Endothelial cell of umbilical vein (primary cell): Measurements from ENCODE around the gene PALD1. TPM values are rescaled to one million over a fixed set of nuclear protein-coding genes. Genes with fewer than 3 reads are reported as not detected.

ENCODE experiments used
- BruUV-seq: library from RNA; stranded (reverse); fragments of 400-500 nt; replicated peaks from 2 replicates; lab custom pipeline; 2021; lab: Mats Ljungman, UMichigan
- CTCF ChIA-PET: fragments of 300-600, 350-600 bp; sonication (Branson Sonifier 250); formaldehyde crosslinking; loops from one replicate; lab custom pipeline; 2021; ENCODE audit warnings: antibody characterized with exemption, inconsistent platforms; lab: Charles Lee
- POLR2A ChIA-PET: fragments of 300-600, 350-600 bp; sonication (Branson Sonifier 250); formaldehyde crosslinking; loops from one replicate; lab custom pipeline; 2021; ENCODE audit warnings: antibody characterized with exemption, inconsistent platforms; lab: Charles Lee
- DNase-seq: peaks from one replicate; pipeline ENCODE4 v3.0.0-alpha.2; 2011; ENCODE audit warnings: low read depth, low spot score
- FAIRE-seq: peaks from 2 replicates; lab custom pipeline; 2011; peaks lifted over from hg19 to GRCh38; lab: Jason Lieb, UNC
- H2AFZ ChIP-seq: 2 replicates; pipeline ENCODE4 v1.6.0; 2012; ENCODE audit warnings: low read depth, low read length, control low read depth, inconsistent platforms
- H3K27ac ChIP-seq: 2 replicates; pipeline ENCODE4 v1.5.1; 2011; ENCODE audit warnings: low read depth, mild to moderate bottlenecking, control low read depth, low read length, moderate library complexity; ENCODE audit not compliant: insufficient read depth
- H3K27me3 ChIP-seq, 2 experiments: 2 replicates each; pipeline versions ENCODE4 v1.6.0 to v1.6.1; 2011; ENCODE audit warnings: low read length in 2 of 2, mixed read lengths in 1 of 2; ENCODE audit not compliant: control insufficient read depth in 2 of 2, insufficient read depth in 2 of 2
- H3K36me3 ChIP-seq, 2 experiments: 2 replicates in 1 of 2; 3 replicates in 1 of 2; pipeline ENCODE4 v1.5.1; 2011; ENCODE audit warnings: low read length in 2 of 2, mild to moderate bottlenecking in 1 of 2, moderate library complexity in 1 of 2; ENCODE audit not compliant: control insufficient read depth in 2 of 2, insufficient read depth in 2 of 2; ENCODE audit errors: extremely low read depth in 1 of 2
- H3K4me1 ChIP-seq: 3 replicates; pipeline ENCODE4 v1.5.1; 2011; ENCODE audit warnings: mild to moderate bottlenecking, low read length; ENCODE audit not compliant: control insufficient read depth, insufficient read depth; ENCODE audit errors: extremely low read depth
- H3K4me2 ChIP-seq: 2 replicates; pipeline ENCODE4 v1.6.1; 2011; ENCODE audit warnings: low read length, control low read depth, mixed read lengths; ENCODE audit not compliant: insufficient read depth
- H3K4me3 ChIP-seq, 3 experiments: fragments of 200-600 bp in 1 of 3; sonication (generic), shearing (Covaris generic) in 1 of 3; replicated peaks in 1 of 3; 2 replicates each; pipeline ENCODE4 v1.5.1; 2011 to 2016; ENCODE audit warnings: control low read depth in 3 of 3, low read length in 3 of 3, mild to moderate bottlenecking in 2 of 3, inconsistent platforms in 1 of 3, low read depth in 1 of 3, moderate library complexity in 1 of 3; ENCODE audit not compliant: insufficient read depth in 1 of 3
- H3K79me2 ChIP-seq: 2 replicates; pipeline ENCODE4 v1.6.0; 2012; ENCODE audit warnings: low read length, inconsistent platforms; ENCODE audit not compliant: control insufficient read depth, insufficient read depth
- H3K9ac ChIP-seq: replicated peaks from 2 replicates; pipeline ENCODE3; 2011; ENCODE audit warnings: low read length, control low read depth; ENCODE audit not compliant: insufficient read depth; ENCODE audit errors: extremely low read depth
- H3K9me1 ChIP-seq: replicated peaks from 3 replicates; pipeline ENCODE4 v1.6.0; 2011; ENCODE audit warnings: mild to moderate bottlenecking, low read length; ENCODE audit not compliant: control insufficient read depth, insufficient read depth; ENCODE audit errors: extremely low read depth
- H3K9me3 ChIP-seq: replicated peaks from 2 replicates; pipeline ENCODE4 v1.5.1; 2012; ENCODE audit warnings: low read length, inconsistent platforms; ENCODE audit not compliant: control insufficient read depth, insufficient read depth
- H4K20me1 ChIP-seq: replicated peaks from 2 replicates; pipeline ENCODE3; 2011; ENCODE audit warnings: mild to moderate bottlenecking, low read length; ENCODE audit not compliant: control insufficient read depth, insufficient read depth; ENCODE audit errors: extremely low read depth
- CTCF ChIP-seq, 2 donors: IDR thresholded peaks; 1 replicate in 1 of 2; 2 replicates in 1 of 2; pipeline ENCODE4 v1.5.1; 2011; ENCODE audit warnings: low read length in 2 of 2, mild to moderate bottlenecking in 2 of 2, moderate library complexity in 2 of 2, control low read depth in 1 of 2, inconsistent platforms in 1 of 2, low read depth in 1 of 2; ENCODE audit not compliant: insufficient read depth in 1 of 2; ENCODE audit errors: extremely low read depth in 1 of 2
- EZH2 ChIP-seq: IDR thresholded peaks from 2 replicates; pipeline ENCODE4 v1.6.1; 2012; ENCODE audit warnings: borderline replicate concordance, low read depth, mild to moderate bottlenecking, moderate library complexity, low read length, inconsistent platforms; ENCODE audit not compliant: severe bottlenecking
- FOS ChIP-seq: IDR thresholded peaks from 2 replicates; pipeline ENCODE4 v1.6.1; 2011; ENCODE audit warnings: mild to moderate bottlenecking, low read length, moderate library complexity, borderline replicate concordance; ENCODE audit not compliant: insufficient read depth
- GATA2 ChIP-seq: IDR thresholded peaks from 2 replicates; pipeline ENCODE4 v1.7.0; 2011; ENCODE audit warnings: low read depth, mild to moderate bottlenecking, moderate library complexity, mixed read lengths, low read length; ENCODE audit not compliant: insufficient read length, insufficient read depth
- JUN ChIP-seq: IDR thresholded peaks from 2 replicates; pipeline ENCODE4 v1.6.1; 2011; ENCODE audit warnings: borderline replicate concordance, low read depth; ENCODE audit not compliant: insufficient read length, insufficient read depth
- MAX ChIP-seq: IDR thresholded peaks from 2 replicates; pipeline ENCODE4 v1.6.1; 2011; ENCODE audit not compliant: insufficient read depth, insufficient read length
- MYC ChIP-seq: IDR thresholded peaks from one replicate; pipeline ENCODE4 v1.6.1; 2011; ENCODE audit warnings: mild to moderate bottlenecking, low read depth, low read length
- POLR2A ChIP-seq: IDR thresholded peaks from 2 replicates; pipeline ENCODE4 v1.6.1; 2012; ENCODE audit warnings: low read depth, mild to moderate bottlenecking, control low read depth, low read length
- POLR2AphosphoS5 ChIP-seq: IDR thresholded peaks from 2 replicates; pipeline ENCODE4 v1.6.1; 2012; ENCODE audit warnings: low read depth, mild to moderate bottlenecking, control low read depth, low read length, moderate library complexity; ENCODE audit not compliant: insufficient read depth
- dilution Hi-C: fragments of 300-500 bp; cut with MboI; formaldehyde crosslinking; loops from one replicate; pipeline ENCODE4 v1.15.0; 2019; ENCODE audit warnings: low sequenced_read_pairs; ENCODE audit not compliant: extremely low pct_ligation_motif_present
- intact Hi-C: fragments of 100-400 bp; cut with micrococcal nuclease; formaldehyde crosslinking; loops from one replicate; pipeline ENCODE4 v1.10.0; 2022
- polyA plus RNA-seq, 4 experiments: library from polyadenylated mRNA; depleted of rRNA in 3 of 4; stranded (reverse) in 3 of 4; unstranded in 1 of 4; fragments of >200 nt; gene quantifications; 2 replicates each; pipeline versions ENCODE4 v1.2.1 to v1.2.3, GENCODE V29; 2011 to 2012; ENCODE audit warnings: missing spikeins in 1 of 4
- total RNA-seq: library from RNA; stranded (reverse); gene quantifications from 2 replicates; pipeline ENCODE4 v1.2.3, GENCODE V29; 2021

PALD1 gene
- total and polyA plus RNA-seq, 2 donors (not counting 3 experiments of a cell fraction or from before 2014, with no cell fraction given), result 16.6 to 73.3 TPM

- DNase-seq, result no peak
- CTCF ChIA-PET, result interaction anchor here (1.5 to 1.8 kb wide), 2 partner anchors 28 to 212 kb away, joined by 5 read pairs; no protein-coding TSS in a partner anchor
- Histone ChIP-seq H3K36me3 (peaks cover 0 to under 1% of the 10 kb centered on the region in 2 experiments), H3K4me1 (no peaks in the 10 kb centered on the region), H3K9me3 (no peaks in the 10 kb centered on the region), H3K79me2 (no peaks in the 10 kb centered on the region), H3K9me1 (no peaks in the 10 kb centered on the region), H4K20me1 (no peaks in the 10 kb centered on the region), H3K9ac (no peak overlapping the region), H2AFZ (no peak overlapping the region), H3K4me3 (no peak overlapping the region), H3K27ac (no peak overlapping the region), H3K4me2 (no peak overlapping the region), H3K27me3 (peaks cover 3 to 10% of the 10 kb centered on the region in 2 experiments)
- dilution Hi-C loops, result no loop called here
- no peak for FAIRE-seq
- POLR2A ChIA-PET, result no interaction called here
- no peak for TF ChIP-seq JUN
- TF ChIP-seq MYC, result no peak
- no peak for TF ChIP-seq MAX
- no peak for TF ChIP-seq POLR2A
- no peak for TF ChIP-seq GATA2
- no peak for TF ChIP-seq CTCF (IDR thresholded peaks at IDR 0.05; ENCODE audit: extremely low read depth in 1 of 2, insufficient read depth in 1 of 2, low read depth in 1 of 2, low read length in 2 of 2)
- no peak for TF ChIP-seq FOS
- TF ChIP-seq POLR2AphosphoS5, result no peak
- TF ChIP-seq EZH2, result no peak
- no TSS peak for BruUV-seq
- intact Hi-C loops, result no loop called here
These were observed 44.8 kb upstream of the PALD1 start for GRCh38 chr10:70433581-70434280.
